Mammary epithelial cell (primary cell): Measurements from ENCODE around the gene ANKIB1.

Experiments
- EZH2 ChIP-seq: IDR thresholded peaks from 2 replicates; pipeline ENCODE4 v1.6.1; 2012; ENCODE audit warnings: low read length, inconsistent platforms, borderline replicate concordance
- TF ChIP-seq, protein P1 (sequence below), 2 donors: IDR thresholded peaks in 1 of 2; conservative IDR thresholded peaks in 1 of 2; 2 replicates each; pipeline ENCODE4 v1.5.1; 2011 to 2012; ENCODE audit warnings: inconsistent platforms in 2 of 2, low read length in 2 of 2, mild to moderate bottlenecking in 2 of 2, control low read depth in 1 of 2, low read depth in 1 of 2; ENCODE audit not compliant: insufficient read depth in 1 of 2; ENCODE audit errors: extremely low read depth in 1 of 2

DNA sequence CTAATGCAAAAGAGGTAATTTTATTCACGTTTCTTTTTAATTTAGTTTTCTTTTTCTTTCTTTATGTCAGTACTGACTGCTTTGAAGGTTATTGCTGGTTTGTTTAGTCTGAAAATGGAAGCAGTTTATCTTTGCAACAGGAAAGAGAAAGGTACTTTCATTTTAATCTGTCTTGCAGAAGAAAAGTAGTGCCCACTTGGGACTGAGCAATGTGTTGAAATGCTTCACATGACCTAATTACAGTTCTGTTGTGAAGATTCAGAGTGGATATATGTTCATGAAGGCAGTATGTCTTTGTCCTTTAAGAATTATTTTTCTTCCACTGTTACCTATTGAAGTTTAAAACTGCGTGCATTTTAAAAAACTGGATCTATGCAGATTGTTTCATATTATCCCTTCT, 80.1 kb downstream of the ANKIB1 start:
- TF ChIP-seq, protein P1, sequence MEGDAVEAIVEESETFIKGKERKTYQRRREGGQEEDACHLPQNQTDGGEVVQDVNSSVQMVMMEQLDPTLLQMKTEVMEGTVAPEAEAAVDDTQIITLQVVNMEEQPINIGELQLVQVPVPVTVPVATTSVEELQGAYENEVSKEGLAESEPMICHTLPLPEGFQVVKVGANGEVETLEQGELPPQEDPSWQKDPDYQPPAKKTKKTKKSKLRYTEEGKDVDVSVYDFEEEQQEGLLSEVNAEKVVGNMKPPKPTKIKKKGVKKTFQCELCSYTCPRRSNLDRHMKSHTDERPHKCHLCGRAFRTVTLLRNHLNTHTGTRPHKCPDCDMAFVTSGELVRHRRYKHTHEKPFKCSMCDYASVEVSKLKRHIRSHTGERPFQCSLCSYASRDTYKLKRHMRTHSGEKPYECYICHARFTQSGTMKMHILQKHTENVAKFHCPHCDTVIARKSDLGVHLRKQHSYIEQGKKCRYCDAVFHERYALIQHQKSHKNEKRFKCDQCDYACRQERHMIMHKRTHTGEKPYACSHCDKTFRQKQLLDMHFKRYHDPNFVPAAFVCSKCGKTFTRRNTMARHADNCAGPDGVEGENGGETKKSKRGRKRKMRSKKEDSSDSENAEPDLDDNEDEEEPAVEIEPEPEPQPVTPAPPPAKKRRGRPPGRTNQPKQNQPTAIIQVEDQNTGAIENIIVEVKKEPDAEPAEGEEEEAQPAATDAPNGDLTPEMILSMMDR (conservative IDR thresholded peaks at IDR 0.05 in 1 of 2, IDR thresholded peaks at IDR 0.05 in 1 of 2; ENCODE audit: extremely low read depth in 1 of 2, insufficient read depth in 1 of 2, low read depth in 1 of 2, low read length in 2 of 2): no peak
- TF ChIP-seq EZH2: no peak
